K562 (cell line): ENCODE data around the gene COPA. TPM values are rescaled to one million over a fixed set of nuclear protein-coding genes. Genes with fewer than 3 reads are reported as not detected.
A peak's percentile ranks its signal among the peaks of the same experiment; 100 is the strongest.

ENCODE experiments used
- ATAC-seq: fragments of 200-7000 bp; cut with Tn5 transposase; 3 replicates; pipeline ENCODE4 v1.9.1; 2020; ENCODE audit warnings: moderate library complexity
- BruUV-seq: library from RNA; stranded (reverse); fragments of 400-500 nt; replicated peaks from 2 replicates; lab custom pipeline; 2021; lab: Mats Ljungman, UMichigan
- CTCF ChIA-PET: fragments of 300-600 bp; formaldehyde crosslinking; extraction: SDS; loops from one replicate; lab custom pipeline; 2021; ENCODE audit warnings: low intra/inter-chr PET ratio; lab: Yijun Ruan, JAX
- POLR2A ChIA-PET: fragments of 300-600, 350-650 bp; sonication (Branson Sonifier 250); formaldehyde crosslinking; extraction: SDS; loops from one replicate; lab custom pipeline; 2021; ENCODE audit warnings: antibody characterized with exemption, inconsistent platforms; lab: Yijun Ruan, JAX
- DNase-seq, 4 experiments: peaks; one replicate each; pipeline versions ENCODE4 v3.0.0 to v3.0.0-alpha.2; 2011 to 2018; ENCODE audit warnings: low spot score in 3 of 4, mixed read lengths in 3 of 4; ENCODE audit errors: extremely low read depth in 1 of 4
- FAIRE-seq: peaks from 2 replicates; lab custom pipeline; 2011; peaks lifted over from hg19 to GRCh38; lab: Jason Lieb, UNC
- H2AFZ ChIP-seq: 2 replicates; pipeline ENCODE4 v1.6.0; 2011; ENCODE audit warnings: low read depth, low read length, control low read depth, inconsistent platforms
- H3K27ac ChIP-seq: fragments of 200-600 bp; 3 replicates; pipeline ENCODE4 v1.8.0; 2011; ENCODE audit warnings: low read depth, mild to moderate bottlenecking, control low read depth, inconsistent platforms, low read length, moderate library complexity, mixed read lengths; ENCODE audit errors: extremely low read depth
- H3K27me3 ChIP-seq, 2 experiments: fragments of 300-600 bp in 1 of 2; 2 replicates in 1 of 2; 3 replicates in 1 of 2; pipeline versions ENCODE4 v1.6.0 to v1.8.0; 2011; ENCODE audit warnings: inconsistent platforms in 2 of 2, low read length in 2 of 2, mild to moderate bottlenecking in 1 of 2, mixed read lengths in 1 of 2, moderate library complexity in 1 of 2; ENCODE audit not compliant: control insufficient read depth in 2 of 2, insufficient read depth in 2 of 2
- H3K36me3 ChIP-seq: fragments of 300-600 bp; 3 replicates; pipeline ENCODE4 v1.8.0; 2011; ENCODE audit warnings: mild to moderate bottlenecking, low read length, inconsistent platforms; ENCODE audit not compliant: control insufficient read depth, insufficient read depth
- H3K4me1 ChIP-seq, 2 experiments: fragments of 200-600 bp in 1 of 2; replicated peaks in 1 of 2; 2 replicates in 1 of 2; 3 replicates in 1 of 2; pipeline versions ENCODE4 v1.5.1 to v1.8.0; 2011; ENCODE audit warnings: inconsistent platforms in 2 of 2, low read length in 2 of 2, mild to moderate bottlenecking in 1 of 2, mixed read lengths in 1 of 2, moderate library complexity in 1 of 2; ENCODE audit not compliant: control insufficient read depth in 2 of 2, insufficient read depth in 2 of 2
- H3K4me2 ChIP-seq: 2 replicates; pipeline ENCODE4 v1.6.1; 2011; ENCODE audit warnings: low read length, control low read depth, inconsistent platforms, mixed read lengths; ENCODE audit not compliant: insufficient read depth
- H3K4me3 ChIP-seq: fragments of 200-600 bp; sonication (generic), shearing (Covaris generic); 2 replicates; pipeline ENCODE4 v1.5.1; 2016; ENCODE audit warnings: control low read depth, inconsistent platforms
- H3K79me2 ChIP-seq: fragments of 200-600 bp; 3 replicates; pipeline ENCODE4 v1.8.0; 2011; ENCODE audit warnings: low read length, inconsistent platforms; ENCODE audit not compliant: control insufficient read depth, insufficient read depth
- H3K9ac ChIP-seq, 2 experiments: 2 replicates each; pipeline versions ENCODE4 v1.6.0 to v1.6.1; 2011; ENCODE audit warnings: low read depth in 2 of 2, low read length in 2 of 2, control low read depth in 1 of 2, inconsistent platforms in 1 of 2, mild to moderate bottlenecking in 1 of 2, mixed read lengths in 1 of 2; ENCODE audit not compliant: insufficient read depth in 1 of 2
- H3K9me1 ChIP-seq: one replicate; pipeline ENCODE4 v1.6.0; 2011; ENCODE audit warnings: inconsistent platforms, mild to moderate bottlenecking, low read length, moderate library complexity; ENCODE audit not compliant: control insufficient read depth, insufficient read depth
- H3K9me3 ChIP-seq: replicated peaks from 2 replicates; pipeline ENCODE4 v1.5.1; 2011; ENCODE audit warnings: low read depth, low read length, inconsistent platforms; ENCODE audit not compliant: control insufficient read depth, insufficient read depth
- H4K20me1 ChIP-seq: replicated peaks from 2 replicates; pipeline ENCODE4 v1.6.1; 2011; ENCODE audit warnings: low read length, inconsistent platforms, mixed read lengths; ENCODE audit not compliant: control insufficient read depth, insufficient read depth
- MCM5 ChIP-seq: fragments of 450-650 bp; IDR thresholded peaks from 2 replicates; pipeline ENCODE4 v1.6.1; 2016; ENCODE audit warnings: low read depth
- SRF ChIP-seq, 2 experiments: fragments of 250-450, 450-650 bp in 1 of 2; sonication (Bioruptor Pico) in 1 of 2; sonication (generic) in 1 of 2; formaldehyde crosslinking; IDR thresholded peaks; 2 replicates each; pipeline versions ENCODE4 v1.5.0 to v1.5.1; 2020 to 2022; ENCODE audit warnings: mild to moderate bottlenecking in 1 of 2, missing genetic modification reagents in 1 of 2
- STAG1 ChIP-seq: sonication (generic); formaldehyde crosslinking; IDR thresholded peaks from 2 replicates; pipeline ENCODE4 v1.5.0; 2020; ENCODE audit warnings: missing genetic modification reagents, borderline replicate concordance
- ZZZ3 ChIP-seq: fragments of 450-650 bp; IDR thresholded peaks from 2 replicates; pipeline ENCODE4 v1.6.1; 2016; ENCODE audit warnings: antibody characterized with exemption, mild to moderate bottlenecking, moderate library complexity
- WGBS: fragments of 100-300 bp; shearing (Covaris generic); methylation state at CpG from one replicate; pipeline ENCODE4 v1.1.6; 2016; ENCODE audit warnings: low coverage, mixed read lengths; ENCODE audit not compliant: insufficient coverage; ENCODE audit errors: missing lambda C conversion rate; 5-methylcytosine and 5-hydroxymethylcytosine counted together
- in situ Hi-C: fragments of 300-500 bp; cut with MboI; formaldehyde crosslinking; loops from 4 replicates; pipeline ENCODE4 v1.15.0; 2018; ENCODE audit warnings: inconsistent platforms, mixed read lengths
- intact Hi-C: fragments of 100-400 bp; cut with micrococcal nuclease; formaldehyde crosslinking; loops from 2 replicates; pipeline ENCODE4 v1.14.2; 2022
- polyA plus RNA-seq, 8 experiments: library from polyadenylated mRNA; depleted of rRNA in 4 of 8; stranded (reverse) in 5 of 8; unstranded in 3 of 8; fragments of >200 nt; fragmentation: Nextera tagmentation in 2 of 8; fragmentation: Illumina TruSeq in 1 of 8; extraction: Ambion mirVana in 2 of 8; extraction: Trizol in 1 of 8; gene quantifications; 2 replicates each; pipeline versions ENCODE4 v1.2.1 to v1.2.3, GENCODE V29; 2011 to 2014; ENCODE audit warnings: inconsistent platforms in 1 of 8, missing spikeins in 1 of 8
- total RNA-seq, 7 experiments: library from RNA; depleted of rRNA in 6 of 7; stranded (reverse); fragments of >200 nt in 6 of 7; fragmentation: Illumina TruSeq in 2 of 7; extraction: Trizol in 2 of 7; gene quantifications; 2 replicates each; pipeline versions ENCODE4 v1.2.1 to v1.2.3, GENCODE V29; 2011 to 2021; ENCODE audit warnings: low replicate concordance in 1 of 7

COPA gene
- total and polyA plus RNA-seq, 9 of the 15 experiments (the other 6 are each of a cell fraction or from before 2014, with no cell fraction given): 49.8 to 222 (median 110) TPM

GRCh38 chr1:160309185-160309557 lies 33.9 kb downstream of the COPA start:
- POLR2A ChIA-PET: interaction anchor here (2.2 to 2.5 kb wide), 2 partner anchors 11 to 17 kb away, joined by 6 to 7 read pairs; no protein-coding TSS in a partner anchor
- in situ Hi-C loops: no loop called here
- no TSS peak for BruUV-seq
- no peaks in the 10 kb centered on the region for H4K20me1 ChIP-seq
- no peak overlapping the region for H3K27ac ChIP-seq
- H3K79me2 ChIP-seq: no peaks in the 10 kb centered on the region
- H3K4me2 ChIP-seq: no peak overlapping the region
- no peak for FAIRE-seq
- H3K4me3 ChIP-seq: no peak overlapping the region
- no peaks in the 10 kb centered on the region for H3K27me3 ChIP-seq
- no peak overlapping the region for H3K9ac ChIP-seq
- no peaks in the 10 kb centered on the region for H3K9me3 ChIP-seq
- TF ChIP-seq MCM5 (no peak), SRF (CRISPR knock-in tag; IDR thresholded peaks at IDR 0.05) (no peak)
- peaks cover 90% of the 10 kb centered on the region for H3K36me3 ChIP-seq
- ATAC-seq: no peak
- H3K4me1 ChIP-seq: no peaks in the 10 kb centered on the region
- DNase-seq: no peak
- H3K9me1 ChIP-seq: no peaks in the 10 kb centered on the region
- intact Hi-C loops: no loop called here
- CTCF ChIA-PET: no interaction called here
- no peak overlapping the region for H2AFZ ChIP-seq

GRCh38 chr1:160308451-160309184 lies 34.4 kb downstream of the COPA start:
- H3K9ac ChIP-seq: no peak overlapping the region
- H4K20me1 ChIP-seq: no peaks in the 10 kb centered on the region
- H3K9me3 ChIP-seq: no peaks in the 10 kb centered on the region
- WGBS: 93% methylated on average over 4 of the region's 4 CpGs
- no peak overlapping the region for H3K4me2 ChIP-seq
- no peak overlapping the region for H3K27ac ChIP-seq
- H3K9me1 ChIP-seq: no peaks in the 10 kb centered on the region
- BruUV-seq: no TSS peak
- in situ Hi-C loops: no loop called here
- CTCF ChIA-PET: no interaction called here
- H3K4me3 ChIP-seq: no peak overlapping the region
- FAIRE-seq (no peak), DNase-seq (no peak), ATAC-seq (no peak)
- H3K36me3 ChIP-seq: peaks cover 89% of the 10 kb centered on the region
- no peak overlapping the region for H2AFZ ChIP-seq
- intact Hi-C loops: no loop called here
- no peaks in the 10 kb centered on the region for H3K4me1 ChIP-seq
- TF ChIP-seq ZZZ3 (0 out of 2 replicates have a peak, but pooled peaks have one; percentile 15), STAG1 (CRISPR knock-in tag) (no peak)
- H3K27me3 ChIP-seq: no peaks in the 10 kb centered on the region
- POLR2A ChIA-PET: interaction anchor here (0.6 to 2.5 kb wide), 4 partner anchors 11 to 505 kb away, joined by 3 to 7 read pairs (median 4); no protein-coding TSS in a partner anchor
- H3K79me2 ChIP-seq: no peaks in the 10 kb centered on the region
